Measurements from ENCODE around the gene LLPH.

The LLPH gene

DNA sequence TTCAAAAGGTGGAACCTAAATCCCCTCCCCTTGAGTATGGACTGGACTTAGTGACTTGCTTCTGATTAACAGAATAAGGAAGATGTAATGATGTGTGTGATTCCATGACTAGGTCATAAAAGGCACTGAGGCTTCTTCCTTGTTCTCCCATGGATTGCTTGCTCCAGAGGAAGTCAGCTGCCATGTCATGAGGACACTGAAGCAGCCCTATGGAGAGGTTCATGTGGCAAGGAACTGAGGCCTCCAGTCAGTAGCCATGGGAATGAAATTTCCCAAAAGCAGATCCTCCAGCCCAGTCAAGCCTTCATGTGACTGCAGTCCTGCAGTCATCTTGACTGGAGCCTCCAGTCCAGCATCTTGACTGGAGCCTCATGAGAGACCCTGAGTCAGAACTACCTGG is 28.6 kb upstream of the LLPH start:
- Mint-ChIP-seq H3K27ac (no peak overlapping the region), H3K27me3 (ENCODE audit: low read depth) (no peaks in the 10 kb centered on the region), H3K4me1 (ENCODE audit: low read depth) (peaks cover 15% of the 10 kb centered on the region), H3K36me3 (ENCODE audit: low read depth) (peaks cover 38% of the 10 kb centered on the region), H3K9me3 (peaks cover under 1% of the 10 kb centered on the region), H3K4me3 (no peak overlapping the region)
- DNase-seq (ENCODE audit: low spot score), result no peak

DNA sequence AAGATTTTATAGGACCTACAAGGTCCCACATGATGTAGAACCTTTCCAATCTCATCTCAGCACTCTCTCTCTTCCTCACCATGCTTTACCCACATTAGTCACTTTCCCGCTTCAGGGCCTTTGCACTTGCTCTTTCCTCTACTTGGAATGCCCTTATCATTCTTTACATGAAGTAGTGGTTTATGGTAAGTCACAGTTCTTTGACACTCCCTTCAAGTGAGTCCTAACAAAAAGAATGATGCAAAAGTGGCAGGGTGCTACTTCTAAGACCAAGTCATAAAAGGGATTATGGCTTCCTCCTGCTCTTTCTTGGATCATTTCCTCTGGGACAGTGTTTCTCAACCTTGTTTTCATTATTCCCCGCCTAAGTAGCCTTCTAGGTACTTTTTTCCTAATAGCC is 26.1 kb upstream of the LLPH start:
- no peak overlapping the region for H3K4me3 Mint-ChIP-seq
- H3K36me3 Mint-ChIP-seq (ENCODE audit: low read depth), result peaks cover 23% of the 10 kb centered on the region
- DNase-seq (ENCODE audit: low spot score), result no peak
- no peaks in the 10 kb centered on the region for H3K9me3 Mint-ChIP-seq
- H3K27me3 Mint-ChIP-seq (ENCODE audit: low read depth), result no peaks in the 10 kb centered on the region
- H3K4me1 Mint-ChIP-seq (ENCODE audit: low read depth), result peaks cover 9% of the 10 kb centered on the region
- no peak overlapping the region for H3K27ac Mint-ChIP-seq

- DNase-seq (ENCODE audit: low spot score), result no peak
- Mint-ChIP-seq H3K9me3 (no peaks in the 10 kb centered on the region), H3K27me3 (ENCODE audit: low read depth) (no peaks in the 10 kb centered on the region), H3K4me3 (no peak overlapping the region), H3K36me3 (ENCODE audit: low read depth) (peaks cover 23% of the 10 kb centered on the region), H3K4me1 (ENCODE audit: low read depth) (peaks cover 9% of the 10 kb centered on the region), H3K27ac (no peak overlapping the region)
Measured at GRCh38 chr12:66154776-66155175, 24.2 kb upstream of the LLPH start.

GRCh38 chr12:66152732-66153131 is 22.2 kb upstream of the LLPH start:
- Mint-ChIP-seq H3K4me3 (no peak overlapping the region), H3K4me1 (ENCODE audit: low read depth) (peaks cover 1% of the 10 kb centered on the region), H3K27ac (no peak overlapping the region), H3K27me3 (ENCODE audit: low read depth) (no peaks in the 10 kb centered on the region), H3K9me3 (no peaks in the 10 kb centered on the region), H3K36me3 (ENCODE audit: low read depth) (peaks cover 25% of the 10 kb centered on the region)
- DNase-seq (ENCODE audit: low spot score), result no peak

- H3K4me1 Mint-ChIP-seq (ENCODE audit: low read depth), result peaks cover 14% of the 10 kb centered on the region
- no peaks in the 10 kb centered on the region for H3K9me3 Mint-ChIP-seq
- peaks cover 33% of the 10 kb centered on the region for H3K36me3 Mint-ChIP-seq (ENCODE audit: low read depth)
- DNase-seq (ENCODE audit: low spot score), result no peak
- H3K4me3 Mint-ChIP-seq, result no peak overlapping the region
- no peaks in the 10 kb centered on the region for H3K27me3 Mint-ChIP-seq (ENCODE audit: low read depth)
- no peak overlapping the region for H3K27ac Mint-ChIP-seq
Measured at GRCh38 chr12:66149702-66150398, 19.3 kb upstream of the LLPH start.

GRCh38 chr12:66144791-66145754 is 14.5 kb upstream of the LLPH start:
- Mint-ChIP-seq H3K27me3 (ENCODE audit: low read depth) (no peaks in the 10 kb centered on the region), H3K27ac (peak overlapping the region; percentile 47), H3K36me3 (ENCODE audit: low read depth) (peaks cover 68% of the 10 kb centered on the region), H3K4me3 (peak overlapping the region; percentile 6), H3K4me1 (ENCODE audit: low read depth) (peaks cover 21% of the 10 kb centered on the region), H3K9me3 (peaks cover 26% of the 10 kb centered on the region)
- no peak for DNase-seq (ENCODE audit: low spot score)

GRCh38 chr12:66143868-66144267 is 13.3 kb upstream of the LLPH start:
- Mint-ChIP-seq H3K9me3 (peaks cover 34% of the 10 kb centered on the region), H3K27me3 (ENCODE audit: low read depth) (no peaks in the 10 kb centered on the region), H3K4me1 (ENCODE audit: low read depth) (peaks cover 21% of the 10 kb centered on the region), H3K4me3 (no peak overlapping the region), H3K27ac (no peak overlapping the region), H3K36me3 (ENCODE audit: low read depth) (peaks cover 70% of the 10 kb centered on the region)
- DNase-seq (ENCODE audit: low spot score), result no peak

DNA sequence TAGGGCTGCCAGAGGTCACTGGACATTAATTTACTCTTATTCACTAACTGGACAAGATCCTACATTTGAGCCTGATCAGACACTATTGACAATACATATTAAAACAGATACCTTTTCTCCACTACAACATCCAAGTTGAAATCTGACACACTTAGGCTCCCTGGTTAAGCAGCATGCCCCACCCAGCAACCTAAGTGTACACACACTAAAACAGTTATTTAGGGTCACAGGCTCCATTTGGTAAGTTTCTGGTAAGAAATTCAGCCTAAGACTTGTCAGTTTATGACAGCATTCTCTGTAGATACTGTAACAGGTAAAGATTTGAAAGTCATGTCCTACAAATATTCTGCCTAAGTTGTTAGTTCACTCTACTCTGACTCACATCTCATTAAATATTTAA is 12.3 kb upstream of the LLPH start:
- peaks cover 67% of the 10 kb centered on the region for H3K36me3 Mint-ChIP-seq (ENCODE audit: low read depth)
- H3K27ac Mint-ChIP-seq, result no peak overlapping the region
- no peaks in the 10 kb centered on the region for H3K27me3 Mint-ChIP-seq (ENCODE audit: low read depth)
- H3K4me1 Mint-ChIP-seq (ENCODE audit: low read depth), result peaks cover 21% of the 10 kb centered on the region
- no peak overlapping the region for H3K4me3 Mint-ChIP-seq
- peaks cover 34% of the 10 kb centered on the region for H3K9me3 Mint-ChIP-seq
- no peak for DNase-seq (ENCODE audit: low spot score)

DNA sequence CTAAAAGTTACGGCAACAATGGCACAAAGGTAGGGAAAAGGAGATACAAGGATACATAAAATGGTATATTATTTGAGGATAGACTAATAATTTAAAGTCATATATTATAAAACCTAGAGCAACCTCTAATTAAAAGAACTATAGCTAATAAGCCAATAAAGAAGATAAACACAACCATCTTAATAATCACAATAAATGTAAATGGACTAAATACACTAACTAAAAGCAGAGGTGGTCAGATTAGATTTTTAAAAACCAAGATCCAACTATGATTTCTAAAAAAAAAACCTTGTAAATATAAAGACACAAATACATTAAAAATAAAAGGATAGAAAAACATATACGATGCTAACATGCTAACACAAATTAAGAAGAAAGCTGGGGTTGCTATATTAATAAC is 10.7 kb upstream of the LLPH start:
- Mint-ChIP-seq H3K36me3 (ENCODE audit: low read depth) (peaks cover 71% of the 10 kb centered on the region), H3K27ac (no peak overlapping the region), H3K4me1 (ENCODE audit: low read depth) (peaks cover 21% of the 10 kb centered on the region), H3K9me3 (peaks cover 34% of the 10 kb centered on the region), H3K27me3 (ENCODE audit: low read depth) (no peaks in the 10 kb centered on the region), H3K4me3 (no peak overlapping the region)
- no peak for DNase-seq (ENCODE audit: low spot score)

GRCh38 chr12:66140731-66141130 is 10.2 kb upstream of the LLPH start:
- Mint-ChIP-seq H3K4me3 (no peak overlapping the region), H3K27me3 (ENCODE audit: low read depth) (no peaks in the 10 kb centered on the region), H3K36me3 (ENCODE audit: low read depth) (peaks cover 72% of the 10 kb centered on the region), H3K27ac (no peak overlapping the region), H3K4me1 (ENCODE audit: low read depth) (peaks cover 15% of the 10 kb centered on the region), H3K9me3 (peaks cover 34% of the 10 kb centered on the region)
- no peak for DNase-seq (ENCODE audit: low spot score)

DNA sequence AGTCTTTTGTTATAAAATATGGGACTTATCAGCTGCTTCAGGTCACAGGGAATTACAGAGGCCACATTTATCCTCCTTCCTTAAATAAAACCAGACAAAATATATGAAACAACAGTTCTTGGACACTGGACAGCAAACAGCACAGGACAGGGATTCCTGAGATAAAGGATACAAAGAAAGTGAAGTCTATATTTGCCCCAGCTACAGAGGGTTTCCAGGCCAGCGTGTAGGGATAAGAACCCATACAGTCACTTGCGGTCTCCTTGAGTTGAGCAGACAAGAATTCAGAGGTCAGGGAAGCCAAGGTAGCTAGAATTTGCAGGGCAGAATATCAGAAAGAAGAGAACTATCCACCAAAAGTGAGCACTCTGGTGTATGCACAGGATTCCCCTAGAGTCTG is 8.8 kb upstream of the LLPH start:
- peaks cover 61% of the 10 kb centered on the region for H3K36me3 Mint-ChIP-seq (ENCODE audit: low read depth)
- no peak for DNase-seq (ENCODE audit: low spot score)
- no peak overlapping the region for H3K4me3 Mint-ChIP-seq
- H3K4me1 Mint-ChIP-seq (ENCODE audit: low read depth), result peaks cover 2% of the 10 kb centered on the region
- H3K27ac Mint-ChIP-seq, result no peak overlapping the region
- no peaks in the 10 kb centered on the region for H3K27me3 Mint-ChIP-seq (ENCODE audit: low read depth)
- H3K9me3 Mint-ChIP-seq, result peaks cover 34% of the 10 kb centered on the region

- Mint-ChIP-seq H3K36me3 (ENCODE audit: low read depth) (peaks cover 50% of the 10 kb centered on the region), H3K4me1 (ENCODE audit: low read depth) (peaks cover under 1% of the 10 kb centered on the region), H3K27me3 (ENCODE audit: low read depth) (no peaks in the 10 kb centered on the region), H3K27ac (no peak overlapping the region), H3K9me3 (peaks cover 34% of the 10 kb centered on the region), H3K4me3 (no peak overlapping the region)
- DNase-seq (ENCODE audit: low spot score), result no peak
Measured at GRCh38 chr12:66137937-66138336, 7.4 kb upstream of the LLPH start.

DNA sequence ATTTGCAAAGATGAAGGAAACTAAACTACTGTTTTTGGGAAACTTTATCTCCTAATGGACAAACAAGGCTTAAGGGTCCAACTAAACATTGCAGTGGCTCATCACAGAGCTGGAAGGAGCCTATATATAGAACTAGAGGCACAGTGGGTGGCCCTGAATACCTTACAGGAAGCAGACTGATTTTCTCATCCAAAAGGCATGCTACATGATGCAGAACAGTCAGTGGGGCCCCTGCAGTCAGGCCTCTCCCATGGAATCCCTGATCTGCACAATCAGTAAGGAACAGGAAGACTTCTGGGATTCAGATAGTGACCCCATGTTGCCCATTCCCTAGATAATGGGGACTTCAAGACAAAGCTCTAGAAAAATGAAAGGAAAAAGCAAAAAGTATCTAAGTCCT is 1.9 kb upstream of the LLPH start:
- Mint-ChIP-seq H3K36me3 (ENCODE audit: low read depth) (peaks cover 36% of the 10 kb centered on the region), H3K27ac (no peak overlapping the region), H3K27me3 (ENCODE audit: low read depth) (no peaks in the 10 kb centered on the region), H3K4me1 (ENCODE audit: low read depth) (peaks cover 37% of the 10 kb centered on the region), H3K9me3 (no peaks in the 10 kb centered on the region), H3K4me3 (peak overlapping the region; percentile 96)
- DNase-seq (ENCODE audit: low spot score), result no peak

GRCh38 chr12:66131067-66131688 is 628 bp upstream of the LLPH start:
- DNase-seq (ENCODE audit: low spot score), result no peak
- Mint-ChIP-seq H3K27ac (peak overlapping the region; percentile 96), H3K9me3 (no peaks in the 10 kb centered on the region), H3K4me3 (peak overlapping the region; percentile 96), H3K36me3 (ENCODE audit: low read depth) (peaks cover 45% of the 10 kb centered on the region), H3K27me3 (ENCODE audit: low read depth) (no peaks in the 10 kb centered on the region), H3K4me1 (ENCODE audit: low read depth) (peaks cover 39% of the 10 kb centered on the region)

Measured in T-helper 2 cell treated with Interferon-gamma antibody and Interleukin-4, amounts not matched to agents 5 μg/mL and 100 μg/mL, for 36 hours (primary cell).